ENCODE data around the gene ZRANB1.

Gene ZRANB1

GRCh38 chr10:125020386-125020785, 78.5 kb downstream of the ZRANB1 start:
- no peak overlapping the region for H3K4me3 ChIP-seq (ENCODE audit: low read depth, low read length)
- TF ChIP-seq CTCF (IDR thresholded peaks at IDR 0.05; ENCODE audit: borderline replicate concordance, insufficient read depth, low read depth, low read length), result no peak

- TF ChIP-seq CTCF (IDR thresholded peaks at IDR 0.05; ENCODE audit: borderline replicate concordance, insufficient read depth, low read depth, low read length), result no peak
- H3K4me3 ChIP-seq (ENCODE audit: low read depth, low read length), result no peak overlapping the region
Measured at GRCh38 chr10:125020871-125021270, 78.9 kb downstream of the ZRANB1 start.

- no peak for TF ChIP-seq CTCF (IDR thresholded peaks at IDR 0.05; ENCODE audit: borderline replicate concordance, insufficient read depth, low read depth, low read length)
- no peak overlapping the region for H3K4me3 ChIP-seq (ENCODE audit: low read depth, low read length)
Measured at GRCh38 chr10:125021686-125022344, 79.9 kb downstream of the ZRANB1 start.

GRCh38 chr10:125022671-125023070, 80.7 kb downstream of the ZRANB1 start:
- TF ChIP-seq CTCF (IDR thresholded peaks at IDR 0.05; ENCODE audit: borderline replicate concordance, insufficient read depth, low read depth, low read length), result no peak
- H3K4me3 ChIP-seq (ENCODE audit: low read depth, low read length), result no peak overlapping the region

- H3K4me3 ChIP-seq (ENCODE audit: low read depth, low read length), result no peak overlapping the region
- TF ChIP-seq CTCF (IDR thresholded peaks at IDR 0.05; ENCODE audit: borderline replicate concordance, insufficient read depth, low read depth, low read length), result no peak
Measured at GRCh38 chr10:125023255-125023654, 81.3 kb downstream of the ZRANB1 start.

- H3K4me3 ChIP-seq (ENCODE audit: low read depth, low read length), result no peak overlapping the region
- no peak for TF ChIP-seq CTCF (IDR thresholded peaks at IDR 0.05; ENCODE audit: borderline replicate concordance, insufficient read depth, low read depth, low read length)
Measured at GRCh38 chr10:125023862-125024496, 82.1 kb downstream of the ZRANB1 start.
